HEK293 (cell line): ENCODE data around the gene RBBP8NL.

Source experiments
- CTCF ChIP-seq: fragments of 450-650 bp; formaldehyde crosslinking; IDR thresholded peaks from 2 replicates; pipeline ENCODE4 v1.5.1; 2016; ENCODE audit warnings: missing biosample characterization, missing genetic modification characterization
- GLI2 ChIP-seq: fragments of 450-650 bp; formaldehyde crosslinking; IDR thresholded peaks from 2 replicates; pipeline ENCODE4; 2017; ENCODE audit warnings: missing biosample characterization, missing genetic modification characterization, low read depth, borderline replicate concordance
- GLIS2 ChIP-seq: fragments of 450-650 bp; formaldehyde crosslinking; IDR thresholded peaks from 2 replicates; pipeline ENCODE4 v1.5.1; 2016; ENCODE audit warnings: missing biosample characterization, missing genetic modification characterization
- INSM2 ChIP-seq: fragments of 450-650 bp; formaldehyde crosslinking; IDR thresholded peaks from 2 replicates; pipeline ENCODE4 v1.5.1; 2016; ENCODE audit warnings: missing biosample characterization, missing genetic modification characterization
- KLF1 ChIP-seq: fragments of 450-650 bp; formaldehyde crosslinking; IDR thresholded peaks from 2 replicates; pipeline ENCODE4 v1.5.1; 2016; ENCODE audit warnings: missing biosample characterization, missing genetic modification characterization
- PATZ1 ChIP-seq: fragments of 450-650 bp; formaldehyde crosslinking; IDR thresholded peaks from 2 replicates; pipeline ENCODE4 v1.5.1; 2016; ENCODE audit warnings: missing biosample characterization, missing genetic modification characterization
- SALL2 ChIP-seq: fragments of 450-650 bp; formaldehyde crosslinking; IDR thresholded peaks from 2 replicates; pipeline ENCODE4 v1.5.0; 2017; ENCODE audit warnings: missing biosample characterization, mild to moderate bottlenecking, missing genetic modification characterization, borderline replicate concordance
- TSHZ1 ChIP-seq: fragments of 450-650 bp; formaldehyde crosslinking; IDR thresholded peaks from 2 replicates; pipeline ENCODE4 v1.5.1; 2016; ENCODE audit warnings: missing biosample characterization, missing genetic modification characterization, borderline replicate concordance
- YY1 ChIP-seq: fragments of 450-650 bp; formaldehyde crosslinking; IDR thresholded peaks from 2 replicates; pipeline ENCODE4 v1.5.1; 2018; ENCODE audit warnings: missing biosample characterization, missing genetic modification characterization
- ZBTB11 ChIP-seq: fragments of 450-650 bp; formaldehyde crosslinking; conservative IDR thresholded peaks from 2 replicates; pipeline ENCODE4 v1.5.1; 2016; ENCODE audit warnings: low read depth, missing biosample characterization, missing genetic modification characterization
- ZBTB26 ChIP-seq: fragments of 450-650 bp; formaldehyde crosslinking; optimal IDR thresholded peaks from 2 replicates; pipeline ENCODE3; 2016; ENCODE audit warnings: missing biosample characterization, mild to moderate bottlenecking, missing genetic modification characterization
- ZBTB8A ChIP-seq: fragments of 450-650 bp; formaldehyde crosslinking; IDR thresholded peaks from 2 replicates; pipeline ENCODE4 v1.5.1; 2016; ENCODE audit warnings: missing biosample characterization, missing genetic modification characterization
- ZEB2 ChIP-seq: fragments of 450-650 bp; formaldehyde crosslinking; IDR thresholded peaks from 2 replicates; pipeline ENCODE4 v1.5.1; 2016; ENCODE audit warnings: missing biosample characterization, missing genetic modification characterization
- ZFHX2 ChIP-seq: fragments of 450-650 bp; formaldehyde crosslinking; conservative IDR thresholded peaks from 2 replicates; pipeline ENCODE4 v1.5.1; 2016; ENCODE audit warnings: missing biosample characterization, missing genetic modification characterization
- ZFP37 ChIP-seq: fragments of 450-650 bp; formaldehyde crosslinking; IDR thresholded peaks from 2 replicates; pipeline ENCODE4 v1.5.1; 2016; ENCODE audit warnings: missing biosample characterization, missing genetic modification characterization
- ZFP41 ChIP-seq: fragments of 450-650 bp; formaldehyde crosslinking; IDR thresholded peaks from 2 replicates; pipeline ENCODE4 v1.5.1; 2016; ENCODE audit warnings: missing biosample characterization, missing genetic modification characterization, borderline replicate concordance
- ZNF2 ChIP-seq: fragments of 450-650 bp; formaldehyde crosslinking; IDR thresholded peaks from 2 replicates; pipeline ENCODE4 v1.5.1; 2016; ENCODE audit warnings: missing biosample characterization, missing genetic modification characterization
- ZNF26 ChIP-seq: fragments of 450-650 bp; formaldehyde crosslinking; IDR thresholded peaks from 2 replicates; pipeline ENCODE4 v1.5.1; 2016; ENCODE audit warnings: missing biosample characterization, missing genetic modification characterization
- ZNF302 ChIP-seq: fragments of 450-650 bp; formaldehyde crosslinking; IDR thresholded peaks from 2 replicates; pipeline ENCODE4 v1.5.1; 2016; ENCODE audit warnings: missing biosample characterization, missing genetic modification characterization, low read depth
- ZNF324 ChIP-seq: fragments of 450-650 bp; formaldehyde crosslinking; IDR thresholded peaks from 2 replicates; pipeline ENCODE4 v1.5.1; 2016; ENCODE audit warnings: missing biosample characterization, missing genetic modification characterization
- ZNF621 ChIP-seq: fragments of 450-650 bp; formaldehyde crosslinking; IDR thresholded peaks from 2 replicates; pipeline ENCODE4 v1.5.1; 2017; ENCODE audit warnings: missing biosample characterization, missing genetic modification characterization
- ZNF747 ChIP-seq: fragments of 450-650 bp; formaldehyde crosslinking; IDR thresholded peaks from 2 replicates; pipeline ENCODE4 v1.5.1; 2016; ENCODE audit warnings: missing biosample characterization, missing genetic modification characterization
- ZNF777 ChIP-seq: fragments of 450-650 bp; formaldehyde crosslinking; IDR thresholded peaks from 2 replicates; pipeline ENCODE4 v1.5.1; 2017; ENCODE audit warnings: missing biosample characterization, missing genetic modification characterization, borderline replicate concordance

Gene RBBP8NL

GRCh38 chr20:62367633-62368391 lies 59.5 kb downstream of the RBBP8NL start (continued):
- no peak for TF ChIP-seq ZNF777 (tag by site-specific recombination)
- TF ChIP-seq ZBTB11 (tag by site-specific recombination): no peak
- no peak for TF ChIP-seq ZNF26
- TF ChIP-seq TSHZ1 (tag by site-specific recombination): no peak
- TF ChIP-seq ZNF747 (tag by site-specific recombination): no peak
- no peak for TF ChIP-seq ZFP41 (tag by site-specific recombination)
- 0 out of 2 replicates have a peak, but pooled peaks have one; percentile 37 for TF ChIP-seq GLIS2 (tag by site-specific recombination)
- TF ChIP-seq SALL2 (tag by site-specific recombination): no peak
- peak; percentile 7; the same call in 1 of the 2 replicates for TF ChIP-seq ZBTB8A (tag by site-specific recombination)
- TF ChIP-seq INSM2 (tag by site-specific recombination): no peak
- TF ChIP-seq ZEB2 (tag by site-specific recombination): 0 out of 2 replicates have a peak, but pooled peaks have one; percentile 13
- no peak for TF ChIP-seq ZNF621
- TF ChIP-seq ZNF2: 0 out of 2 replicates have a peak, but pooled peaks have one; percentile 43
- no peak for TF ChIP-seq ZNF324 (tag by site-specific recombination)
- peak; percentile 39 for TF ChIP-seq ZBTB26 (tag by site-specific recombination)
- TF ChIP-seq YY1 (tag by site-specific recombination): no peak
- TF ChIP-seq GLI2 (tag by site-specific recombination): no peak
- no peak; the same call in 1 of the 2 replicates for TF ChIP-seq ZFHX2 (tag by site-specific recombination)
- TF ChIP-seq ZNF302 (tag by site-specific recombination): no peak
- no peak for TF ChIP-seq ZFP37
- no peak for TF ChIP-seq CTCF (tag by site-specific recombination)
- TF ChIP-seq KLF1 (tag by site-specific recombination): peak; percentile 69
- TF ChIP-seq PATZ1 (tag by site-specific recombination): peak; percentile 71
